ENCODE data around the gene EXOC3.
A peak's percentile ranks its signal among the peaks of the same experiment; 100 is the strongest.
"Not testable (repeated sequence)": the region's sequence is repeated elsewhere in the genome, so short reads cannot be mapped to it uniquely, and the experiment has no call there.

Gene EXOC3

DNA sequence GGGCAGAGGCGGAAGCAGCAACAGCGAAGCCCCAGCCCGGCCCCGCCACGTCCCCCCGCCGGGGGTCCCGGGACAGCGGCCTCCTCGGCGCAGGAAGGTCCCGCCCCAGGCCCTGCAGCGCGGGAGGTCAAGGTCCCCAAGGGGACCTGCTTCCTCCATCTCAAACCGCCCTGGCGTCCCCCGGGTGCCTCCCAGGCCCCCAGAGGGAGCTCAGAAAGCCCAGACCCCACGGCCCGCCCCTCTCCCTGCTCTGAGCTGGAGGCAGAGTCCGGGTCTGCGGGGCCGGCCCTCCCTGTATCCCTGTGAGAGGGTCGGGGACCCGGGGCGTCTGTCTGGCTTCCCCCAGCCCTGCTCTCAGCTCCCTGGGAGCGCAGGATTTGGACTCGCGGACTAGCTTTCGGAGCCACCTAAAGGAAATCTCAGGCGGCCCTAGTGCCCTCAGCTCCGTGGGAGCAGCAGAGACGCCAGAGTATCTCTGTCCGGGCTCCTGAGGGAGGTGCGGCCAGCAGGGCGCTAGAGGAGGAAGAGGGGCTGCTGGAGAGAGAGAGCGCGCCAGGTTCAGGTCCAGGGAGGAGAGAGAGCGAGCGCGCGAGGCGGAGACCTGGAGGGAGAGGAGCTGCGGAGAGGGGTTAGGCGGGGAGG is 30.7 kb downstream of the EXOC3 start:
- DNase-seq (ENCODE audit: low spot score) = peak; percentile 65
- TF ChIP-seq, protein P1, sequence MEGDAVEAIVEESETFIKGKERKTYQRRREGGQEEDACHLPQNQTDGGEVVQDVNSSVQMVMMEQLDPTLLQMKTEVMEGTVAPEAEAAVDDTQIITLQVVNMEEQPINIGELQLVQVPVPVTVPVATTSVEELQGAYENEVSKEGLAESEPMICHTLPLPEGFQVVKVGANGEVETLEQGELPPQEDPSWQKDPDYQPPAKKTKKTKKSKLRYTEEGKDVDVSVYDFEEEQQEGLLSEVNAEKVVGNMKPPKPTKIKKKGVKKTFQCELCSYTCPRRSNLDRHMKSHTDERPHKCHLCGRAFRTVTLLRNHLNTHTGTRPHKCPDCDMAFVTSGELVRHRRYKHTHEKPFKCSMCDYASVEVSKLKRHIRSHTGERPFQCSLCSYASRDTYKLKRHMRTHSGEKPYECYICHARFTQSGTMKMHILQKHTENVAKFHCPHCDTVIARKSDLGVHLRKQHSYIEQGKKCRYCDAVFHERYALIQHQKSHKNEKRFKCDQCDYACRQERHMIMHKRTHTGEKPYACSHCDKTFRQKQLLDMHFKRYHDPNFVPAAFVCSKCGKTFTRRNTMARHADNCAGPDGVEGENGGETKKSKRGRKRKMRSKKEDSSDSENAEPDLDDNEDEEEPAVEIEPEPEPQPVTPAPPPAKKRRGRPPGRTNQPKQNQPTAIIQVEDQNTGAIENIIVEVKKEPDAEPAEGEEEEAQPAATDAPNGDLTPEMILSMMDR (IDR thresholded peaks at IDR 0.05; ENCODE audit: extremely low read depth, insufficient read depth, missing control alignments) = no peak
- in situ Hi-C loops (cut with MboI; ENCODE audit: low pct_unique_long_range_greater_than_20kb, low sequenced_read_pairs, unreplicated experiment) = no loop called here

DNA sequence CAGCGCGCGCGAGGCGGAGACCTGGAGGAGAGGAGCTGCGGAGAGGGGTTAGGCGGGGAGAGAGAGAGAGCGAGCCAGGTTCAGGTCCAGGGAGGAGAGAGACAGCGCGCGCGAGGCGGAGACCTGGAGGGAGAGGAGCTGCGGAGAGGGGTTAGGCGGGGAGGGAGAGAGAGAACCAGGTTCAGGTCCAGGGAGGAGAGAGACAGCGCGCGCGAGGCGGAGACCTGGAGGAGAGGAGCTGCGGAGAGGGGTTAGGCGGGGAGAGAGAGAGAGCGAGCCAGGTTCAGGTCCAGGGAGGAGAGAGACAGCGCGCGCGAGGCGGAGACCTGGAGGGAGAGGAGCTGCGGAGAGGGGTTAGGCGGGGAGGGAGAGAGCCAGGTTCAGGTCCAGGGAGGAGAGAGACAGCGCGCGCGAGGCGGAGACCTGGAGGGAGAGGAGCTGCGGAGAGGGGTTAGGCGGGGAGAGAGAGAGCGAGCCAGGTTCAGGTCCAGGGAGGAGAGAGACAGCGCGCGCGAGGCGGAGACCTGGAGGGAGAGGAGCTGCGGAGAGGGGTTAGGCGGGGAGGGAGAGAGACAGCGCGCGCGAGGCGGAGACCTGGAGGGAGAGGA is 31.4 kb downstream of the EXOC3 start:
- DNase-seq (ENCODE audit: low spot score); in situ Hi-C loops (cut with MboI; ENCODE audit: low pct_unique_long_range_greater_than_20kb, low sequenced_read_pairs, unreplicated experiment): not testable (repeated sequence)

DNA sequence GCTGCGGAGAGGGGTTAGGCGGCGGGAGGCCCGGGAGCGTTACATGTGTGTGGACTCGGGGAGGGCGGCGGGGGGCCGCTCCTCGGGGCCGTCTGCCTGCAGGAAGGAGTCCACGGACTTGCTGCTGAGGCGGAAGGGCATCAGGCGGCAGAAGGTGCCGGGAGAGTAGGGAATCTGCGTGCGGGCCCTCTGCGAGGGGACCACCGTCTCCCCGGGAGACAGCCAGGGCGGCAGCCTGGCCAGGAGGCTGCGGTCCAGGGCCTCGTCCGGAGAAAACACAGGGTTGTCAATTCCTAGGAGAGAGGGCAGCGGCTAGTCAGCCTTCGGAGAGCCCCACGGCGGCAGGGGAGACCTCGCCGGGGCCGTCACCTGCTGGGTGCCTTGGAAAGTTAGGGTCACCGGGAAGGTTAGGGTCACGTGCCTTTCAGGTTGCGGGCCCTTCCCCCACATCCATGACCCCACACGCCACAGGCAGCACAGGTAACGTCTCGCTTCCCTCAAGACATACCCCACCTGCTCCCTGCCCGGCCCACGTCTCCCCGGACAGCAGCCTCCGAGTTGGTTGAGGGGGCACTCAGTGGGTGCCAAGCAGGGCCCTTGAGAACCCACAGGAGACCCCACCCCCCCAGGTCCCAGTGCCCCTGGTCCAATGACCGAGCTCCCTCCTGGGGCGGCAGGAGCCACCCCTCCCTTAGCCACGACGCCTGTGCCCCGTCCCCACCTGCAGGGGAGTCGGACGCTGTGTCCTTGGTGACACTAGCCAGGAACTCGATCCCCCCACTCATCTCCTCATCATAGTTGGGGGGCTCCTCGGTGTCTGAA is 32.1 kb downstream of the EXOC3 start:
- TF ChIP-seq, protein P1 (IDR thresholded peaks at IDR 0.05; ENCODE audit: extremely low read depth, insufficient read depth, missing control alignments) = no peak
- DNase-seq (ENCODE audit: low spot score) = peak; percentile 51
- in situ Hi-C loops (cut with MboI; ENCODE audit: low pct_unique_long_range_greater_than_20kb, low sequenced_read_pairs, unreplicated experiment) = no loop called here

DNA sequence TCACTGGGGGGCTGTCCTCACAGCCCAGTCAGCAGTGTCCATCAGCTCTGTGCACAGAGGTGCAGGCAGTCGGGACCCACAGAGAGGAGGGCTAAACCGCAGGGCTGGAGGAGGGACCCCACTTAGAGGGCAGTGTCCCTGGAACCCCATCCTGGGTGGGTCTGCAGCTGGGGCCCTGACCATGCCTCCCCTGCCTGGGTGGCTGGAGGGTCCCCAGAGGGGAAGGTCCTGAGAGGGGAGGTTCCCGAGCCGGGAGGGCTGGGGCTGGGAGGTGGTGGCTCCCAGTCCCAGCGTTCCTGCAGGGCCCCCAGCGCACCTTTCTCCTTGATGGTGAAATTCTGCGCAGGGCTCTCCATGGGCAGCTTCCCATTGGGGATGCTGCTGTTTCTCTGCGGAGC is 32.7 kb downstream of the EXOC3 start:
- TF ChIP-seq, protein P1 (IDR thresholded peaks at IDR 0.05; ENCODE audit: extremely low read depth, insufficient read depth, missing control alignments) = no peak
- in situ Hi-C loops (cut with MboI; ENCODE audit: low pct_unique_long_range_greater_than_20kb, low sequenced_read_pairs, unreplicated experiment) = no loop called here

DNA sequence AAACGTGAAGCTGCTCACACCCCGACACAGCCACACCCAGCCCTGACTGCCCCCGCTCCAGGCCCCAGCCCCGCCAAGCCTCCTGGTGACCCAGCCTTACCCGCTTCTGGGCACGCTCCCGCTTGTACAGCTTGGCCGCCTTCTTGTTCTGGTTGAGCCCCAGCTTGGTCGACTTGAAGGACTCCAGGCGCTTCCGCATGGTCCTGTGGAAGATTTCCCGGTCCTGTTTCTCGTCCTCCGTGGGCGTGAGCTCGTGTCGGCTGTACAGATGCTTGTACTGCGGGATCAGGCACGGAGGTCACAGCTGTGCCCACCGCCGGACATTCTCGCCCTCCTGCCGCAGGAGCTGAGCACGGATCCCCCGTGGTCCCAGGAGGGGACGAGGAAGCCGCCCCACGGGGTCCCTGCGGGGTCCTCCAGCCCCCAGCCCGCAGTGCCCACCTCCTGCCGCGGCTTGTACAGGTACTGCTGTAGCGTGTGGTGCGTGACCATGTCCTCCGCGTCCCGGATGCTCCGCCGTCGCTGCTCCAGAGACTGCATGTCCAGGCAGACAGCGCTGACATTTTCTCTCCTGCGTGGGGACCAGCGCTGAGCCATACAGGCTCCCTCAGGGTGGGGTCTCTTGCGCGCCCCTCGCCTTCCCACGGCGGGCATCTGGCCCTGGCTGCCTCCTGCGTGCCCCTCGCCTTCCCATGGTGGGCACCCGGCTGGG is 33.3 kb downstream of the EXOC3 start:
- in situ Hi-C loops (cut with MboI; ENCODE audit: low pct_unique_long_range_greater_than_20kb, low sequenced_read_pairs, unreplicated experiment) = no loop called here
- no peak for DNase-seq (ENCODE audit: low spot score)
- TF ChIP-seq, protein P1 (IDR thresholded peaks at IDR 0.05; ENCODE audit: extremely low read depth, insufficient read depth, missing control alignments) = no peak

More for the DNA sequence above, 32.7 kb downstream of the EXOC3 start:
- peak; percentile 27 for DNase-seq (ENCODE audit: low spot score)

DNA sequence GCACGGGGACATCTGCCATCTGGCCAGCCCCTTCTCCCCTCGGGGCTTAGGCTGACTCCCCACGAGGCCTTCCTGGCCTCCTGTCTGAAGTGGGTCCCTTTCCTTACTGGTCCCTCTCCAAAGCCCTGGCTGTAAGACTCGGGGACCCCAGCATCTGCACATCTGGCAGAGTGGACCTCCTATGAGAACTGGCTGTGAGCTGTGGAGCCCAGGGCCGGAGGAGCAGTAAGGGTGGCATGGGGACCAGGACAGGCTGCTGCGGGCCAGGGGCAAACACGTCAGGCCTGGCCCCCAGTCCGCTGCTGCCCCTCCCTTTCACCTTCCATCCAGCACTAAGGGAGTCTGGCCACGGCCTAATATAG is 33.8 kb downstream of the EXOC3 start:
- in situ Hi-C loops (cut with MboI; ENCODE audit: low pct_unique_long_range_greater_than_20kb, low sequenced_read_pairs, unreplicated experiment) = no loop called here
- TF ChIP-seq, protein P1 (IDR thresholded peaks at IDR 0.05; ENCODE audit: extremely low read depth, insufficient read depth, missing control alignments) = no peak
- DNase-seq (ENCODE audit: low spot score) = no peak
